Neural cell (in vitro differentiated cells): Measurements from ENCODE around the gene GPC3. TPM values are rescaled to one million over a fixed set of nuclear protein-coding genes. Genes with fewer than 3 reads are reported as not detected.

Experiments used
- H2AFZ ChIP-seq: fragments of 200-600, 300-800 bp; sonication (generic), shearing (Covaris generic); 2 replicates; pipeline ENCODE4 v1.6.0; 2014; ENCODE audit warnings: low read depth, mild to moderate bottlenecking, antibody characterized with exemption, low read length, moderate library complexity
- H3F3A ChIP-seq: fragments of 200-600 bp; shearing (Covaris generic); 2 replicates; pipeline ENCODE4 v1.6.1; 2016; ENCODE audit warnings: mild to moderate bottlenecking, moderate library complexity, mixed read lengths, antibody characterized with exemption, low read length; ENCODE audit not compliant: insufficient read depth, poor library complexity, severe bottlenecking
- H3K27ac ChIP-seq: fragments of 200-600, 300-800 bp; sonication (generic), shearing (Covaris generic); 2 replicates; pipeline ENCODE4 v1.5.1; 2014; ENCODE audit warnings: mild to moderate bottlenecking, low read length, moderate library complexity
- H3K27me3 ChIP-seq: fragments of 300-800, 200-600 bp; sonication (generic), shearing (Covaris generic); 2 replicates; pipeline ENCODE4 v1.6.0; 2014; ENCODE audit warnings: mild to moderate bottlenecking, low read depth, low read length, moderate library complexity; ENCODE audit not compliant: insufficient read depth
- H3K36me3 ChIP-seq: fragments of 300-800, 200-600 bp; sonication (generic), shearing (Covaris generic); 2 replicates; pipeline ENCODE4 v1.5.1; 2014; ENCODE audit warnings: mild to moderate bottlenecking, antibody characterized with exemption, low read length, moderate library complexity; ENCODE audit not compliant: insufficient read depth
- H3K4me2 ChIP-seq: fragments of 300-800, 200-600 bp; sonication (generic), shearing (Covaris generic); 2 replicates; pipeline ENCODE4 v1.6.0; 2014; ENCODE audit warnings: mild to moderate bottlenecking, low read length
- H3K4me3 ChIP-seq: fragments of 300-800, 200-600 bp; sonication (generic), shearing (Covaris generic); 2 replicates; pipeline ENCODE4 v1.5.1; 2014; ENCODE audit warnings: mild to moderate bottlenecking, low read length, moderate library complexity
- H3K79me2 ChIP-seq: fragments of 200-600 bp; shearing (Covaris generic); replicated peaks from 2 replicates; pipeline ENCODE4 v1.6.0; 2014; ENCODE audit warnings: mild to moderate bottlenecking, low read length, moderate library complexity; ENCODE audit not compliant: insufficient read depth
- H3K9ac ChIP-seq: fragments of 300-800, 200-600 bp; sonication (generic), shearing (Covaris generic); 2 replicates; pipeline ENCODE4 v1.6.1; 2016; ENCODE audit warnings: mild to moderate bottlenecking, low read length, mixed read lengths
- H3K9me2 ChIP-seq: fragments of 200-600 bp; shearing (Covaris generic); 2 replicates; pipeline ENCODE4 v1.6.1; 2016; ENCODE audit warnings: mild to moderate bottlenecking, low read length, mixed read lengths; ENCODE audit not compliant: insufficient read depth
- H3K9me3 ChIP-seq: fragments of 200-600, 300-800 bp; sonication (generic), shearing (Covaris generic); 2 replicates; pipeline ENCODE4 v1.6.1; 2016; ENCODE audit warnings: mild to moderate bottlenecking, mixed run types, low read length, moderate library complexity, mixed read lengths
- H4K20me1 ChIP-seq: fragments of 200-600 bp; shearing (Covaris generic); 2 replicates; pipeline ENCODE4 v1.6.1; 2016; ENCODE audit warnings: mild to moderate bottlenecking, mixed run types; ENCODE audit not compliant: insufficient read depth
- EP300 ChIP-seq: fragments of 450-650 bp; conservative IDR thresholded peaks from 2 replicates; pipeline ENCODE4 v1.6.1; 2014; ENCODE audit warnings: antibody characterized with exemption, mild to moderate bottlenecking, moderate library complexity; ENCODE audit not compliant: poor library complexity, severe bottlenecking
- EZH2 ChIP-seq: fragments of 200-600, 300-800 bp; shearing (Covaris generic), sonication (generic); IDR thresholded peaks from 2 replicates; pipeline ENCODE4 v1.6.1; 2014; ENCODE audit warnings: antibody characterized with exemption, low read length, borderline replicate concordance, mild to moderate bottlenecking; ENCODE audit not compliant: insufficient read depth, poor library complexity, severe bottlenecking
- MXI1 ChIP-seq: fragments of 450-650 bp; conservative IDR thresholded peaks from 2 replicates; pipeline ENCODE4 v1.6.1; 2014; ENCODE audit warnings: antibody characterized with exemption, mild to moderate bottlenecking; ENCODE audit not compliant: poor library complexity, severe bottlenecking
- POLR2AphosphoS5 ChIP-seq: IDR thresholded peaks from 2 replicates; pipeline ENCODE4 v1.6.1; 2012
- RAD21 ChIP-seq: fragments of 450-650 bp; conservative IDR thresholded peaks from 2 replicates; pipeline ENCODE4 v1.6.1; 2014; ENCODE audit warnings: antibody characterized with exemption, mild to moderate bottlenecking, moderate library complexity
- SMC3 ChIP-seq: fragments of 450-650 bp; conservative IDR thresholded peaks from 2 replicates; pipeline ENCODE4 v1.6.1; 2014; ENCODE audit warnings: antibody characterized with exemption, mild to moderate bottlenecking, moderate library complexity; ENCODE audit not compliant: poor library complexity
- TAF1 ChIP-seq: IDR thresholded peaks from 2 replicates; pipeline ENCODE4 v1.6.1; 2012; ENCODE audit warnings: low read depth
- polyA plus RNA-seq: library from polyadenylated mRNA; depleted of rRNA; stranded (reverse); fragments of >200 nt; gene quantifications from 2 replicates; pipeline ENCODE4 v1.2.3, GENCODE V29; 2014
- TF ChIP-seq, protein P1 (sequence below): IDR thresholded peaks from 2 replicates; pipeline ENCODE4 v1.6.1; 2012; ENCODE audit warnings: borderline replicate concordance
- TF ChIP-seq, protein P2 (sequence below): fragments of 450-650 bp; IDR thresholded peaks from 2 replicates; pipeline ENCODE4 v1.5.1; 2014; ENCODE audit warnings: antibody characterized with exemption, mild to moderate bottlenecking, moderate library complexity; ENCODE audit not compliant: poor library complexity, severe bottlenecking

GPC3 gene
- polyA plus RNA-seq, 1 donor from 2014 or later: 2.1 TPM

DNA sequence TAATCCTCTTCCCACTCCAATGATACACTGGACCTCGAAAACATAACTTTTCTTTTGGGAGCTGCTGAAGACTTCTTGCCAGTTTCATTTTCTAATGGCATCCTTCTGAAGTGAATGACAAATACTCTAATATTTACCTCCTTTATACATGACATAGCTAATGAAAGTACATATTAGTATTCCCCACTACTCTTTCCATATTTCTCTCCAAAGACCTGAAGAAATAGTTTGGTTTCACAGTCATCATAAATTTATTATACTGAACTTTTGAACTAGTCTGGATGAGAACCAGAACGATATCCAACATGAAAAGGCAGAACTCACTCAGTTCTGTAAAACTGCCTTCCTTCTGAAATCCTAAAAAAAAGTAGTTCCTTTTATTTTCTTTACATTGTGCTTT, 139.1 kb downstream of the GPC3 start:
- Histone ChIP-seq H3K4me3 (no peak overlapping the region), H3K79me2 (no peaks in the 10 kb centered on the region), H3K4me2 (no peak overlapping the region), H3K9me3 (no peaks in the 10 kb centered on the region), H3K36me3 (no peaks in the 10 kb centered on the region), H4K20me1 (no peaks in the 10 kb centered on the region), H2AFZ (no peak overlapping the region), H3K9me2 (no peaks in the 10 kb centered on the region), H3F3A (no peaks in the 10 kb centered on the region), H3K27me3 (no peaks in the 10 kb centered on the region), H3K27ac (no peak overlapping the region), H3K9ac (no peak overlapping the region)
- TF ChIP-seq MXI1: no peak

GRCh38 chrX:133840415-133840814, 145.0 kb downstream of the GPC3 start:
- H3K4me3 ChIP-seq: no peak overlapping the region

More at GRCh38 chrX:133840415-133840814, 145.0 kb downstream of the GPC3 start:
- TF ChIP-seq SMC3 (no peak), MXI1 (no peak), EZH2 (no peak), RAD21 (no peak), POLR2AphosphoS5 (no peak), EP300 (no peak), TAF1 (no peak)
- TF ChIP-seq, protein P1, sequence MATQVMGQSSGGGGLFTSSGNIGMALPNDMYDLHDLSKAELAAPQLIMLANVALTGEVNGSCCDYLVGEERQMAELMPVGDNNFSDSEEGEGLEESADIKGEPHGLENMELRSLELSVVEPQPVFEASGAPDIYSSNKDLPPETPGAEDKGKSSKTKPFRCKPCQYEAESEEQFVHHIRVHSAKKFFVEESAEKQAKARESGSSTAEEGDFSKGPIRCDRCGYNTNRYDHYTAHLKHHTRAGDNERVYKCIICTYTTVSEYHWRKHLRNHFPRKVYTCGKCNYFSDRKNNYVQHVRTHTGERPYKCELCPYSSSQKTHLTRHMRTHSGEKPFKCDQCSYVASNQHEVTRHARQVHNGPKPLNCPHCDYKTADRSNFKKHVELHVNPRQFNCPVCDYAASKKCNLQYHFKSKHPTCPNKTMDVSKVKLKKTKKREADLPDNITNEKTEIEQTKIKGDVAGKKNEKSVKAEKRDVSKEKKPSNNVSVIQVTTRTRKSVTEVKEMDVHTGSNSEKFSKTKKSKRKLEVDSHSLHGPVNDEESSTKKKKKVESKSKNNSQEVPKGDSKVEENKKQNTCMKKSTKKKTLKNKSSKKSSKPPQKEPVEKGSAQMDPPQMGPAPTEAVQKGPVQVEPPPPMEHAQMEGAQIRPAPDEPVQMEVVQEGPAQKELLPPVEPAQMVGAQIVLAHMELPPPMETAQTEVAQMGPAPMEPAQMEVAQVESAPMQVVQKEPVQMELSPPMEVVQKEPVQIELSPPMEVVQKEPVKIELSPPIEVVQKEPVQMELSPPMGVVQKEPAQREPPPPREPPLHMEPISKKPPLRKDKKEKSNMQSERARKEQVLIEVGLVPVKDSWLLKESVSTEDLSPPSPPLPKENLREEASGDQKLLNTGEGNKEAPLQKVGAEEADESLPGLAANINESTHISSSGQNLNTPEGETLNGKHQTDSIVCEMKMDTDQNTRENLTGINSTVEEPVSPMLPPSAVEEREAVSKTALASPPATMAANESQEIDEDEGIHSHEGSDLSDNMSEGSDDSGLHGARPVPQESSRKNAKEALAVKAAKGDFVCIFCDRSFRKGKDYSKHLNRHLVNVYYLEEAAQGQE: no peak
- TF ChIP-seq, protein P2, sequence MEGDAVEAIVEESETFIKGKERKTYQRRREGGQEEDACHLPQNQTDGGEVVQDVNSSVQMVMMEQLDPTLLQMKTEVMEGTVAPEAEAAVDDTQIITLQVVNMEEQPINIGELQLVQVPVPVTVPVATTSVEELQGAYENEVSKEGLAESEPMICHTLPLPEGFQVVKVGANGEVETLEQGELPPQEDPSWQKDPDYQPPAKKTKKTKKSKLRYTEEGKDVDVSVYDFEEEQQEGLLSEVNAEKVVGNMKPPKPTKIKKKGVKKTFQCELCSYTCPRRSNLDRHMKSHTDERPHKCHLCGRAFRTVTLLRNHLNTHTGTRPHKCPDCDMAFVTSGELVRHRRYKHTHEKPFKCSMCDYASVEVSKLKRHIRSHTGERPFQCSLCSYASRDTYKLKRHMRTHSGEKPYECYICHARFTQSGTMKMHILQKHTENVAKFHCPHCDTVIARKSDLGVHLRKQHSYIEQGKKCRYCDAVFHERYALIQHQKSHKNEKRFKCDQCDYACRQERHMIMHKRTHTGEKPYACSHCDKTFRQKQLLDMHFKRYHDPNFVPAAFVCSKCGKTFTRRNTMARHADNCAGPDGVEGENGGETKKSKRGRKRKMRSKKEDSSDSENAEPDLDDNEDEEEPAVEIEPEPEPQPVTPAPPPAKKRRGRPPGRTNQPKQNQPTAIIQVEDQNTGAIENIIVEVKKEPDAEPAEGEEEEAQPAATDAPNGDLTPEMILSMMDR: no peak
- Histone ChIP-seq H2AFZ (no peak overlapping the region), H3K9me2 (no peaks in the 10 kb centered on the region), H3K36me3 (no peaks in the 10 kb centered on the region), H3K9ac (no peak overlapping the region), H3K4me2 (no peak overlapping the region), H3K27ac (no peak overlapping the region), H3K27me3 (no peaks in the 10 kb centered on the region), H4K20me1 (no peaks in the 10 kb centered on the region), H3K79me2 (no peaks in the 10 kb centered on the region), H3F3A (no peaks in the 10 kb centered on the region), H3K9me3 (no peaks in the 10 kb centered on the region)
